H1 (cell line): Measurements from ENCODE around the gene ARHGAP27. TPM values are rescaled to one million over a fixed set of nuclear protein-coding genes. Genes with fewer than 3 reads are reported as not detected.

ENCODE experiments used
- ATF3 ChIP-seq: IDR thresholded peaks from 2 replicates; pipeline ENCODE4 v1.6.1; 2011; ENCODE audit warnings: low read depth, mild to moderate bottlenecking, low read length; ENCODE audit not compliant: insufficient read depth
- CHD1 ChIP-seq: IDR thresholded peaks from 2 replicates; pipeline ENCODE4 v1.6.1; 2012; ENCODE audit warnings: low read depth, low read length, improper control_type of control experiment
- CHD2 ChIP-seq: IDR thresholded peaks from 2 replicates; pipeline ENCODE4 v1.6.1; 2012; ENCODE audit warnings: low read length, improper control_type of control experiment
- HDAC6 ChIP-seq: IDR thresholded peaks from one replicate; pipeline ENCODE4 v1.7.1; 2012; ENCODE audit warnings: low read depth, mild to moderate bottlenecking, inconsistent platforms, low read length, moderate library complexity
- JUN ChIP-seq: IDR thresholded peaks from 2 replicates; pipeline ENCODE4 v1.6.1; 2011; ENCODE audit warnings: low read depth, mild to moderate bottlenecking, improper control_type of control experiment, low read length
- KDM4A ChIP-seq: IDR thresholded peaks from one replicate; pipeline ENCODE4 v1.7.1; 2012; ENCODE audit warnings: low read depth, mild to moderate bottlenecking, moderate library complexity, low read length, inconsistent platforms; ENCODE audit not compliant: severe bottlenecking
- KDM5A ChIP-seq: fragments of 200-600 bp; IDR thresholded peaks from 2 replicates; pipeline ENCODE4 v1.7.1; 2012; ENCODE audit warnings: mild to moderate bottlenecking, low read length, inconsistent platforms, mixed read lengths
- MAFK ChIP-seq: IDR thresholded peaks from 2 replicates; pipeline ENCODE4 v1.6.1; 2012; ENCODE audit warnings: low read depth, mild to moderate bottlenecking, improper control_type of control experiment, low read length
- NRF1 ChIP-seq: IDR thresholded peaks from 2 replicates; pipeline ENCODE4 v1.6.1; 2011; ENCODE audit warnings: mild to moderate bottlenecking, low read depth, low read length, improper control_type of control experiment
- PHF8 ChIP-seq: fragments of 200-600 bp; sonication (generic); conservative IDR thresholded peaks from 2 replicates; pipeline ENCODE4 v1.7.1; 2012; ENCODE audit warnings: low read depth, mild to moderate bottlenecking, inconsistent platforms, low read length, moderate library complexity
- POLR2AphosphoS5 ChIP-seq: IDR thresholded peaks from 2 replicates; pipeline ENCODE4 v1.6.1; 2011; ENCODE audit warnings: low read depth, low read length
- RNF2 ChIP-seq: fragments of 200-900, 300-1000 bp; sonication (generic); IDR thresholded peaks from 2 replicates; pipeline ENCODE4 v1.7.1; 2016; ENCODE audit warnings: borderline replicate concordance, low read depth, mild to moderate bottlenecking, antibody characterized with exemption, low read length; ENCODE audit not compliant: poor library complexity, severe bottlenecking; ENCODE audit errors: missing control alignments
- SIRT6 ChIP-seq: IDR thresholded peaks from one replicate; pipeline ENCODE4 v1.7.1; 2012; ENCODE audit warnings: low read length, inconsistent platforms
- SIX5 ChIP-seq: IDR thresholded peaks from 2 replicates; pipeline ENCODE4 v1.6.1; 2011; ENCODE audit warnings: mild to moderate bottlenecking, low read depth, low read length
- SP1 ChIP-seq: IDR thresholded peaks from 2 replicates; pipeline ENCODE4 v1.6.1; 2011; ENCODE audit warnings: low read depth, low read length
- USF2 ChIP-seq: IDR thresholded peaks from 2 replicates; pipeline ENCODE4 v1.6.1; 2011; ENCODE audit warnings: low read length, improper control_type of control experiment
- ZNF274 ChIP-seq: IDR thresholded peaks from 2 replicates; pipeline ENCODE4 v1.7.0; 2012; ENCODE audit warnings: low read length, borderline replicate concordance; ENCODE audit errors: extremely low read depth
- polyA plus RNA-seq, 7 experiments: library from polyadenylated mRNA; depleted of rRNA in 3 of 7; stranded (reverse) in 5 of 7; unstranded in 2 of 7; fragments of >200 nt in 5 of 7; fragments of 200-250 nt in 2 of 7; gene quantifications; 1 replicate in 5 of 7; 2 replicates in 1 of 7; 4 replicates in 1 of 7; pipeline versions ENCODE4 v1.2.1 to v1.2.3, GENCODE V29; 2011 to 2013; ENCODE audit warnings: missing spikeins in 2 of 7, mixed read lengths in 2 of 7
- total RNA-seq: library from RNA; stranded (reverse); fragmentation: NEBNext Ultra II Directional; extraction: Animal tissue kit (Norgen Biotek cat#: 25700); gene quantifications from 2 replicates; pipeline ENCODE4 v1.2.1, GENCODE V29; 2021
- TF ChIP-seq, protein P1 (sequence below): IDR thresholded peaks from 2 replicates; pipeline ENCODE4 v1.6.1; 2012; ENCODE audit warnings: low read length, inconsistent platforms
- TF ChIP-seq, protein P2 (sequence below): IDR thresholded peaks from 2 replicates; pipeline ENCODE4 v1.6.1; 2012; ENCODE audit warnings: inconsistent platforms

Gene ARHGAP27
- total and polyA plus RNA-seq, 2 of the 8 experiments (the other 6 are each of a cell fraction or from before 2014, with no cell fraction given) = 11.6 to 13.1 TPM

GRCh38 chr17:45371414-45372324 is 61.0 kb downstream of the ARHGAP27 start (continued):
- TF ChIP-seq, protein P1, sequence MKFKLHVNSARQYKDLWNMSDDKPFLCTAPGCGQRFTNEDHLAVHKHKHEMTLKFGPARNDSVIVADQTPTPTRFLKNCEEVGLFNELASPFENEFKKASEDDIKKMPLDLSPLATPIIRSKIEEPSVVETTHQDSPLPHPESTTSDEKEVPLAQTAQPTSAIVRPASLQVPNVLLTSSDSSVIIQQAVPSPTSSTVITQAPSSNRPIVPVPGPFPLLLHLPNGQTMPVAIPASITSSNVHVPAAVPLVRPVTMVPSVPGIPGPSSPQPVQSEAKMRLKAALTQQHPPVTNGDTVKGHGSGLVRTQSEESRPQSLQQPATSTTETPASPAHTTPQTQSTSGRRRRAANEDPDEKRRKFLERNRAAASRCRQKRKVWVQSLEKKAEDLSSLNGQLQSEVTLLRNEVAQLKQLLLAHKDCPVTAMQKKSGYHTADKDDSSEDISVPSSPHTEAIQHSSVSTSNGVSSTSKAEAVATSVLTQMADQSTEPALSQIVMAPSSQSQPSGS = no peak
- TF ChIP-seq HDAC6 (no peak), NRF1 (no peak), CHD2 (no peak), SIRT6 (no peak), SP1 (peak; percentile 46; the same call in 1 of the 2 replicates), ATF3 (peak; percentile 57; the same call in 1 of the 2 replicates), PHF8 (no peak), CHD1 (no peak; the same call in 1 of the 2 replicates), MAFK (peak; percentile 83), RNF2 (no peak), KDM4A (no peak), KDM5A (no peak), ZNF274 (no peak), SIX5 (no peak), USF2 (no peak), JUN (peak; percentile 87), POLR2AphosphoS5 (0 out of 2 replicates have a peak, but pooled peaks have one; percentile 49)
- TF ChIP-seq, protein P2, sequence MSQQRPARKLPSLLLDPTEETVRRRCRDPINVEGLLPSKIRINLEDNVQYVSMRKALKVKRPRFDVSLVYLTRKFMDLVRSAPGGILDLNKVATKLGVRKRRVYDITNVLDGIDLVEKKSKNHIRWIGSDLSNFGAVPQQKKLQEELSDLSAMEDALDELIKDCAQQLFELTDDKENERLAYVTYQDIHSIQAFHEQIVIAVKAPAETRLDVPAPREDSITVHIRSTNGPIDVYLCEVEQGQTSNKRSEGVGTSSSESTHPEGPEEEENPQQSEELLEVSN = peak; percentile 31; the same call in 1 of the 2 replicates
